GM12878 (cell line): Measurements from ENCODE around the gene PCCB. TPM values are rescaled to one million over a fixed set of nuclear protein-coding genes. Genes with fewer than 3 reads are reported as not detected.

Experiments
- ATAC-seq: fragments of 200-7000 bp; cut with Tn5 transposase; 3 replicates; pipeline ENCODE4 v1.9.1; 2020; ENCODE audit warnings: mild to moderate bottlenecking, moderate library complexity
- BruUV-seq: library from RNA; stranded (reverse); fragments of 400-500 nt; replicated peaks from 2 replicates; lab custom pipeline; 2021; lab: Mats Ljungman, UMichigan
- CTCF ChIA-PET: fragments of 300-600 bp; sonication (Branson Sonifier 250); formaldehyde crosslinking; extraction: SDS; loops from one replicate; lab custom pipeline; 2021; ENCODE audit warnings: inconsistent platforms; lab: Yijun Ruan, JAX
- POLR2A ChIA-PET: fragments of 350-600 bp; formaldehyde crosslinking; extraction: SDS; loops from one replicate; lab custom pipeline; 2021; ENCODE audit warnings: inconsistent platforms; lab: Charles Lee
- RAD21 ChIA-PET: fragments of 300-600 bp; sonication (Branson Sonifier 250); formaldehyde crosslinking; loops from one replicate; lab custom pipeline; 2023; ENCODE audit warnings: antibody characterized with exemption; ENCODE audit not compliant: unreplicated experiment; lab: Charles Lee
- SMC1A ChIA-PET: fragments of 300-600 bp; sonication (Branson Sonifier 250); formaldehyde crosslinking; loops from one replicate; lab custom pipeline; 2023; ENCODE audit not compliant: unreplicated experiment, uncharacterized antibody; lab: Charles Lee
- DNase-seq: peaks from one replicate; pipeline ENCODE4 v3.0.0-alpha.2; 2011; ENCODE audit warnings: low read depth, low spot score
- FAIRE-seq: peaks from 3 replicates; lab custom pipeline; 2011; peaks lifted over from hg19 to GRCh38; lab: Jason Lieb, UNC
- H2AFZ ChIP-seq: 2 replicates; pipeline ENCODE4 v1.6.0; 2011; ENCODE audit warnings: low read depth, low read length, control low read depth; ENCODE audit not compliant: control insufficient read depth
- H3K27ac ChIP-seq: 2 replicates; pipeline ENCODE4 v1.5.1; 2011; ENCODE audit warnings: control low read depth; ENCODE audit not compliant: control insufficient read depth, insufficient read depth
- H3K27me3 ChIP-seq, 2 experiments: replicated peaks in 1 of 2; 2 replicates each; pipeline versions ENCODE4 v1.6.0 to v1.6.1; 2011; ENCODE audit warnings: low read length in 1 of 2; ENCODE audit not compliant: control insufficient read depth in 2 of 2, insufficient read depth in 2 of 2
- H3K36me3 ChIP-seq, 2 experiments: 2 replicates each; pipeline ENCODE4 v1.5.1; 2011; ENCODE audit warnings: low read length in 1 of 2; ENCODE audit not compliant: control insufficient read depth in 2 of 2, insufficient read depth in 2 of 2
- H3K4me1 ChIP-seq: 2 replicates; pipeline ENCODE4 v1.6.1; 2011; ENCODE audit warnings: mild to moderate bottlenecking, low read length, moderate library complexity, mixed read lengths; ENCODE audit not compliant: control insufficient read depth, insufficient read depth
- H3K4me2 ChIP-seq: 2 replicates; pipeline ENCODE4 v1.6.0; 2011; ENCODE audit warnings: control low read depth; ENCODE audit not compliant: control insufficient read depth, insufficient read depth
- H3K4me3 ChIP-seq: fragments of 200-600 bp; sonication (generic); 2 replicates; pipeline ENCODE4 v1.5.1; 2016
- H3K79me2 ChIP-seq: 2 replicates; pipeline ENCODE4 v1.6.0; 2011; ENCODE audit warnings: low read length; ENCODE audit not compliant: control insufficient read depth, insufficient read depth
- H3K9ac ChIP-seq: 2 replicates; pipeline ENCODE4 v1.8.0; 2011; ENCODE audit warnings: low read length, control low read depth, mixed read lengths; ENCODE audit not compliant: control insufficient read depth, insufficient read depth
- H3K9me3 ChIP-seq: replicated peaks from 3 replicates; pipeline ENCODE4 v1.5.1; 2011; ENCODE audit warnings: mild to moderate bottlenecking, low read length; ENCODE audit not compliant: control insufficient read depth, insufficient read depth
- H4K20me1 ChIP-seq: 2 replicates; pipeline ENCODE4 v1.6.0; 2011; ENCODE audit not compliant: control insufficient read depth, insufficient read depth
- BCL11A ChIP-seq: IDR thresholded peaks from 2 replicates; pipeline ENCODE4 v1.6.1; 2011; ENCODE audit warnings: low read depth, low read length
- CBFB ChIP-seq: IDR thresholded peaks from 2 replicates; pipeline ENCODE4 v1.6.1; 2016; ENCODE audit warnings: antibody characterized with exemption, low read depth
- CREB1 ChIP-seq: IDR thresholded peaks from 2 replicates; pipeline ENCODE4 v1.6.1; 2012; ENCODE audit warnings: low read depth, mild to moderate bottlenecking, inconsistent platforms
- E4F1 ChIP-seq: fragments of 450-650 bp; IDR thresholded peaks from 2 replicates; pipeline ENCODE4 v1.6.1; 2018; ENCODE audit warnings: borderline replicate concordance, mild to moderate bottlenecking; ENCODE audit not compliant: partially characterized antibody
- JUND ChIP-seq: IDR thresholded peaks from 2 replicates; pipeline ENCODE4 v1.6.1; 2012; ENCODE audit warnings: low read depth, mild to moderate bottlenecking, low read length, improper control_type of control experiment, moderate library complexity
- KDM1A ChIP-seq: fragments of 200-600 bp; sonication (generic); IDR thresholded peaks from 2 replicates; pipeline ENCODE4 v1.6.1; 2016; ENCODE audit warnings: borderline replicate concordance
- MYC ChIP-seq: IDR thresholded peaks from 2 replicates; pipeline ENCODE4 v1.6.1; 2011; ENCODE audit warnings: mild to moderate bottlenecking, low read length, moderate library complexity, inconsistent platforms; ENCODE audit not compliant: insufficient read depth, insufficient replicate concordance, insufficient read length, severe bottlenecking
- PAX5 ChIP-seq: IDR thresholded peaks from 2 replicates; pipeline ENCODE4 v1.6.1; 2011; ENCODE audit warnings: low read depth, low read length, borderline replicate concordance
- POLR2AphosphoS5 ChIP-seq: IDR thresholded peaks from 2 replicates; pipeline ENCODE4 v1.6.1; 2011; ENCODE audit warnings: mild to moderate bottlenecking, low read length, inconsistent platforms
- RAD51 ChIP-seq: fragments of 450-650 bp; IDR thresholded peaks from 2 replicates; pipeline ENCODE4 v1.6.1; 2016; ENCODE audit warnings: moderate library complexity, mild to moderate bottlenecking, inconsistent platforms
- RBBP5 ChIP-seq: fragments of 200-600 bp; sonication (generic); conservative IDR thresholded peaks from 2 replicates; pipeline ENCODE4 v1.6.1; 2016
- SREBF2 ChIP-seq: IDR thresholded peaks from 2 replicates; pipeline ENCODE4 v1.6.1; 2012; ENCODE audit warnings: mild to moderate bottlenecking, low read length
- TAF1 ChIP-seq: IDR thresholded peaks from 2 replicates; pipeline ENCODE4 v1.6.1; 2011; ENCODE audit warnings: mild to moderate bottlenecking, low read depth, low read length, borderline replicate concordance
- ZNF217 ChIP-seq: fragments of 450-650 bp; IDR thresholded peaks from 2 replicates; pipeline ENCODE4 v1.6.1; 2017; ENCODE audit warnings: antibody characterized with exemption, mild to moderate bottlenecking
- in situ Hi-C: fragments of 300-500 bp; cut with MboI; formaldehyde crosslinking; loops from 9 replicates; pipeline ENCODE4 v1.14.3; 2018; ENCODE audit warnings: mixed read lengths
- intact Hi-C: fragments of 100-400 bp; cut with micrococcal nuclease; formaldehyde crosslinking; loops from one replicate; pipeline ENCODE4 v1.14.2; 2022; ENCODE audit not compliant: unreplicated experiment
- polyA plus RNA-seq, 11 experiments: library from polyadenylated mRNA; depleted of rRNA in 4 of 11; unstranded in 6 of 11; stranded (reverse) in 5 of 11; fragments of >200 nt; fragmentation: Nextera tagmentation in 4 of 11; fragmentation: Illumina TruSeq in 1 of 11; extraction: Ambion mirVana in 4 of 11; extraction: Trizol in 1 of 11; gene quantifications; 1 replicate in 1 of 11; 2 replicates in 10 of 11; pipeline versions ENCODE4 v1.2.1 to v1.2.3, GENCODE V29; 2011 to 2016; ENCODE audit warnings: inconsistent platforms in 2 of 11, missing spikeins in 2 of 11, low read depth in 1 of 11
- total RNA-seq, 4 experiments: library from RNA; depleted of rRNA in 3 of 4; stranded (reverse); fragments of >200 nt in 3 of 4; fragmentation: Illumina TruSeq in 1 of 4; extraction: Trizol in 1 of 4; gene quantifications; 2 replicates each; pipeline versions ENCODE4 v1.2.1 to v1.2.3, GENCODE V29; 2013 to 2021

The PCCB gene
- total and polyA plus RNA-seq, 10 of the 15 experiments (the other 5 are each of a cell fraction or from before 2014, with no cell fraction given): 67.2 to 133 (median 86.9) TPM

GRCh38 chr3:136209921-136210320 lies 40.2 kb upstream of the PCCB start:
- RAD21 ChIA-PET: no interaction called here
- no peak for DNase-seq
- Histone ChIP-seq H3K4me2 (no peak overlapping the region), H2AFZ (no peak overlapping the region), H3K9ac (no peak overlapping the region), H3K4me3 (no peak overlapping the region), H3K9me3 (no peaks in the 10 kb centered on the region), H3K27ac (no peak overlapping the region), H3K27me3 (peaks cover 0 to 2% of the 10 kb centered on the region in 2 experiments; a peak in 1 of 4 replicates), H4K20me1 (no peaks in the 10 kb centered on the region), H3K79me2 (no peaks in the 10 kb centered on the region), H3K36me3 (no peaks in the 10 kb centered on the region), H3K4me1 (no peaks in the 10 kb centered on the region)
- SMC1A ChIA-PET: no interaction called here
- POLR2A ChIA-PET: no interaction called here
- CTCF ChIA-PET: no interaction called here
- intact Hi-C loops: no loop called here
- TF ChIP-seq CBFB (no peak), E4F1 (no peak), MYC (no peak), PAX5 (no peak), KDM1A (no peak), BCL11A (no peak), RBBP5 (no peak), CREB1 (no peak), POLR2AphosphoS5 (no peak), JUND (no peak), RAD51 (no peak), ZNF217 (no peak), TAF1 (no peak), SREBF2 (no peak)
- no TSS peak for BruUV-seq
- FAIRE-seq: no peak
- no peak for ATAC-seq
- in situ Hi-C loops: no loop called here
